Esophagus muscularis mucosa (tissue), 4 donors: ENCODE data around the gene AP5S1.

Source experiments
- EP300 ChIP-seq: sonication (generic); formaldehyde crosslinking; IDR thresholded peaks from one replicate; pipeline ENCODE4 v1.6.1; 2017; ENCODE audit warnings: antibody characterized with exemption
- POLR2A ChIP-seq: fragments of 450-650 bp; IDR thresholded peaks from one replicate; pipeline ENCODE4 v1.6.1; 2017; ENCODE audit warnings: antibody characterized with exemption, moderate library complexity, mild to moderate bottlenecking, low read depth
- POLR2AphosphoS5 ChIP-seq, 2 donors: sonication (generic); formaldehyde crosslinking; IDR thresholded peaks; one replicate each; pipeline ENCODE4 v1.6.1; 2017; ENCODE audit warnings: antibody characterized with exemption in 2 of 2
- TF ChIP-seq, protein P1 (sequence below), 3 experiments: fragments of 200-600 bp in 2 of 3; fragments of 450-650 bp in 1 of 3; sonication (generic) in 2 of 3; IDR thresholded peaks; one replicate each; pipeline ENCODE4 v1.5.1; 2017 to 2019; ENCODE audit warnings: antibody characterized with exemption in 3 of 3, mild to moderate bottlenecking in 2 of 3, moderate library complexity in 1 of 3

DNA sequence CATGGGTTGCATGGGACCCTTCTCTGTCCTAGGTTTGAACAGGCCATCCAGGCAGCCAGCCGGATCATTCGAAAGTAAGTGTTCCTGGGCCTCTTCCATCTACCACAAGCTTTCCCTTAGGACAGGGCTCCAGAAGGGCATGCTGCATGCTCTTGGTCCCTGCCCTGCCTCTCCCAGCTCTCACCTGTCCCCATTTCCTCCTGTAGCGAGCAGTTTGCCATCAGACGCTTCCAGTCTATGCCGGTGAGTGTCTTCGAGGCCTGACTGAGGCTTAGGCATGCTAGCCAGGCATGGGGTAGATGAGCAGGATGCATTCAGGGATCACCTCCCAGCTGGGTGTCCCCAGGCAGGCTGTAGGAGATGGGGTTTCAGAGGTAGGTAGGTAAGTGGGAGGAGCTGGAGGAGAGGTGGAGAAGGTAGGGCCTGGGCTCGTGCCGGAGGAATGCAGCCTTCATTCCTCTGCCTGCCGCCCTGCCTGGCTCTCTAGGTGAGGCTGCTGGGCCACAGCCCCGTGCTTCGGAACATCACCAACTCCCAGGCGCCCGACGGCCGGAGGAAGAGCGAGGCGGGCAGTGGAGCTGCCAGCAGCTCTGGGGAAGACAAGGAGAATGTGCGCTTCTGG, 20.0 kb upstream of the AP5S1 start:
- no peak for TF ChIP-seq POLR2A
- TF ChIP-seq, protein P1, sequence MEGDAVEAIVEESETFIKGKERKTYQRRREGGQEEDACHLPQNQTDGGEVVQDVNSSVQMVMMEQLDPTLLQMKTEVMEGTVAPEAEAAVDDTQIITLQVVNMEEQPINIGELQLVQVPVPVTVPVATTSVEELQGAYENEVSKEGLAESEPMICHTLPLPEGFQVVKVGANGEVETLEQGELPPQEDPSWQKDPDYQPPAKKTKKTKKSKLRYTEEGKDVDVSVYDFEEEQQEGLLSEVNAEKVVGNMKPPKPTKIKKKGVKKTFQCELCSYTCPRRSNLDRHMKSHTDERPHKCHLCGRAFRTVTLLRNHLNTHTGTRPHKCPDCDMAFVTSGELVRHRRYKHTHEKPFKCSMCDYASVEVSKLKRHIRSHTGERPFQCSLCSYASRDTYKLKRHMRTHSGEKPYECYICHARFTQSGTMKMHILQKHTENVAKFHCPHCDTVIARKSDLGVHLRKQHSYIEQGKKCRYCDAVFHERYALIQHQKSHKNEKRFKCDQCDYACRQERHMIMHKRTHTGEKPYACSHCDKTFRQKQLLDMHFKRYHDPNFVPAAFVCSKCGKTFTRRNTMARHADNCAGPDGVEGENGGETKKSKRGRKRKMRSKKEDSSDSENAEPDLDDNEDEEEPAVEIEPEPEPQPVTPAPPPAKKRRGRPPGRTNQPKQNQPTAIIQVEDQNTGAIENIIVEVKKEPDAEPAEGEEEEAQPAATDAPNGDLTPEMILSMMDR (IDR thresholded peaks at IDR 0.05), result no peak
- TF ChIP-seq EP300, result no peak
- TF ChIP-seq POLR2AphosphoS5 (IDR thresholded peaks at IDR 0.05), result no peak
